Measurements from ENCODE around the gene SH3GL1. TPM values are rescaled to one million over a fixed set of nuclear protein-coding genes. Genes with fewer than 3 reads are reported as not detected.

Gene SH3GL1
- total and polyA plus RNA-seq, 9 of the 15 experiments (the other 6 are each of a cell fraction or from before 2014, with no cell fraction given) = 1.7 to 75.3 (median 25.7) TPM

DNA sequence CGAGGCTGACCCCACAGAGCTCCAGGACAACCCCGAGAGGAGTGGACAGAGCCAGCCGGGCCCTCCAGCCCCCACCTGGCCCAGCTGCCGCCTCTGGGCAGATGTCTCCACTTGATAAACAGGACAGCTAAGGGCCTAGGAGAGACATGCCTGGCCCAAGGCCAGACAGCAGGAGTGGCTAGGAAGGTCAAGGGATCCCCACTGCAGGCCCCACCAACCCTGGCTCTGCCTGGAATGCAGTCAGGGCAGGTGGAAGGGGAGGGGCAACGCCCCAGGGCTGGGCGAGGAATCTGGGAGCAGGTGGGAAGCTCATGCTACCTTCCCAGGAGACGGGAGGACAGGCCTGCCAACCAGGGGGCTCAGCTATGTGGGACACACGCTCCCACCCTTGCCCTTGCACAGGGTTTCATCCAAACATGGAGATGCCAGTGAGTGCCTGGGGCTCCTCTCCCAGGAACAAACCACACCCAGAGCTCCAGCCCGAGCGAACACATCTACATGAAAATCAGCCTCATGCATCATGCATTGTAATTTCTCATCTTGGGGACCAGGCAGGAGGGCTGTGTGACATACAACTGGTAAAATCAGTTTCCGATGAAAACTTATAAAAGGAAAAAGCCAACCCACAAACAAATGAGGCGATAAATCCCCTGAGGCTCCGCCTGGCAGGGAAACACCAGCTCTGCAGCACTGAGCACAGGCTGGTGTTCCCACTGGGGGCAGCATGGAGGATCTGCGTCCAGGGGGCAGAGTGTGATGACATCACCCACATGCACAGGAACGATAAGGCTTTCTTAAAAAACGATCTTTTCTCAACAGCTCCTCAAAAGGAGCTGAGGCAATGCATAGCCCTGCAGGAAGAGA is 25.0 kb downstream of the SH3GL1 start (continued):
- no peak for TF ChIP-seq ZNF140 (CRISPR knock-in tag; IDR thresholded peaks at IDR 0.05)
- TF ChIP-seq DACH1 (IDR thresholded peaks at IDR 0.05; ENCODE audit: partially characterized antibody) = no peak
- peak; percentile 79 for TF ChIP-seq CXXC5 (CRISPR knock-in tag; IDR thresholded peaks at IDR 0.05)
- no peak for TF ChIP-seq RHOXF2B (CRISPR knock-in tag; conservative IDR thresholded peaks at IDR 0.05)
- no peak for TF ChIP-seq CHCHD3 (CRISPR knock-in tag; IDR thresholded peaks at IDR 0.05)
- peak; percentile 12; the same call in 1 of the 2 replicates for TF ChIP-seq SUPT5H (IDR thresholded peaks at IDR 0.05)
- no peak for TF ChIP-seq RBBP5 (IDR thresholded peaks at IDR 0.05; ENCODE audit: borderline replicate concordance, insufficient read depth, low read length, poor library complexity, severe bottlenecking)
- TF ChIP-seq PHF8 (IDR thresholded peaks at IDR 0.05; ENCODE audit: borderline replicate concordance, low read length) = no peak
- TF ChIP-seq GATA2 (CRISPR knock-in tag; IDR thresholded peaks at IDR 0.05) = peak; percentile 87
- TF ChIP-seq PTTG1 (tag; IDR thresholded peaks at IDR 0.05; ENCODE audit: low read depth) = no peak
- TF ChIP-seq, protein P1, sequence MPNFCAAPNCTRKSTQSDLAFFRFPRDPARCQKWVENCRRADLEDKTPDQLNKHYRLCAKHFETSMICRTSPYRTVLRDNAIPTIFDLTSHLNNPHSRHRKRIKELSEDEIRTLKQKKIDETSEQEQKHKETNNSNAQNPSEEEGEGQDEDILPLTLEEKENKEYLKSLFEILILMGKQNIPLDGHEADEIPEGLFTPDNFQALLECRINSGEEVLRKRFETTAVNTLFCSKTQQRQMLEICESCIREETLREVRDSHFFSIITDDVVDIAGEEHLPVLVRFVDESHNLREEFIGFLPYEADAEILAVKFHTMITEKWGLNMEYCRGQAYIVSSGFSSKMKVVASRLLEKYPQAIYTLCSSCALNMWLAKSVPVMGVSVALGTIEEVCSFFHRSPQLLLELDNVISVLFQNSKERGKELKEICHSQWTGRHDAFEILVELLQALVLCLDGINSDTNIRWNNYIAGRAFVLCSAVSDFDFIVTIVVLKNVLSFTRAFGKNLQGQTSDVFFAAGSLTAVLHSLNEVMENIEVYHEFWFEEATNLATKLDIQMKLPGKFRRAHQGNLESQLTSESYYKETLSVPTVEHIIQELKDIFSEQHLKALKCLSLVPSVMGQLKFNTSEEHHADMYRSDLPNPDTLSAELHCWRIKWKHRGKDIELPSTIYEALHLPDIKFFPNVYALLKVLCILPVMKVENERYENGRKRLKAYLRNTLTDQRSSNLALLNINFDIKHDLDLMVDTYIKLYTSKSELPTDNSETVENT (CRISPR knock-in tag; IDR thresholded peaks at IDR 0.05) = no peak
- TF ChIP-seq, protein P2, sequence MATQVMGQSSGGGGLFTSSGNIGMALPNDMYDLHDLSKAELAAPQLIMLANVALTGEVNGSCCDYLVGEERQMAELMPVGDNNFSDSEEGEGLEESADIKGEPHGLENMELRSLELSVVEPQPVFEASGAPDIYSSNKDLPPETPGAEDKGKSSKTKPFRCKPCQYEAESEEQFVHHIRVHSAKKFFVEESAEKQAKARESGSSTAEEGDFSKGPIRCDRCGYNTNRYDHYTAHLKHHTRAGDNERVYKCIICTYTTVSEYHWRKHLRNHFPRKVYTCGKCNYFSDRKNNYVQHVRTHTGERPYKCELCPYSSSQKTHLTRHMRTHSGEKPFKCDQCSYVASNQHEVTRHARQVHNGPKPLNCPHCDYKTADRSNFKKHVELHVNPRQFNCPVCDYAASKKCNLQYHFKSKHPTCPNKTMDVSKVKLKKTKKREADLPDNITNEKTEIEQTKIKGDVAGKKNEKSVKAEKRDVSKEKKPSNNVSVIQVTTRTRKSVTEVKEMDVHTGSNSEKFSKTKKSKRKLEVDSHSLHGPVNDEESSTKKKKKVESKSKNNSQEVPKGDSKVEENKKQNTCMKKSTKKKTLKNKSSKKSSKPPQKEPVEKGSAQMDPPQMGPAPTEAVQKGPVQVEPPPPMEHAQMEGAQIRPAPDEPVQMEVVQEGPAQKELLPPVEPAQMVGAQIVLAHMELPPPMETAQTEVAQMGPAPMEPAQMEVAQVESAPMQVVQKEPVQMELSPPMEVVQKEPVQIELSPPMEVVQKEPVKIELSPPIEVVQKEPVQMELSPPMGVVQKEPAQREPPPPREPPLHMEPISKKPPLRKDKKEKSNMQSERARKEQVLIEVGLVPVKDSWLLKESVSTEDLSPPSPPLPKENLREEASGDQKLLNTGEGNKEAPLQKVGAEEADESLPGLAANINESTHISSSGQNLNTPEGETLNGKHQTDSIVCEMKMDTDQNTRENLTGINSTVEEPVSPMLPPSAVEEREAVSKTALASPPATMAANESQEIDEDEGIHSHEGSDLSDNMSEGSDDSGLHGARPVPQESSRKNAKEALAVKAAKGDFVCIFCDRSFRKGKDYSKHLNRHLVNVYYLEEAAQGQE (IDR thresholded peaks at IDR 0.05; ENCODE audit: borderline replicate concordance) = peak; percentile 38; the same call in 1 of the 2 replicates
- TF ChIP-seq, protein P2 (CRISPR knock-in tag; IDR thresholded peaks at IDR 0.05; ENCODE audit: low read depth) = no peak
- TF ChIP-seq ZBTB8A (IDR thresholded peaks at IDR 0.05; ENCODE audit: partially characterized antibody) = no peak
- no peak for TF ChIP-seq FOXA1 (IDR thresholded peaks at IDR 0.05; ENCODE audit: borderline replicate concordance)
- peak; percentile 96 for TF ChIP-seq CREM (IDR thresholded peaks at IDR 0.05; ENCODE audit: low read depth)
- no peak for TF ChIP-seq TRIM28 (IDR thresholded peaks at IDR 0.05)

Data from K562 (cell line).